ENCODE results near the gene ZBED2.

The ZBED2 gene

GRCh38 chr3:111610189-111610588 is 15.0 kb upstream of the ZBED2 start:
- no peak for TF ChIP-seq CTCF (conservative IDR thresholded peaks at IDR 0.05; ENCODE audit: low read length)
- TF ChIP-seq EZH2phosphoT487 (IDR thresholded peaks at IDR 0.05; ENCODE audit: borderline replicate concordance): no peak
- H3K4me2 ChIP-seq (ENCODE audit: low read depth, low read length, poor library complexity, severe bottlenecking): peak overlapping the region; percentile 63
- H3K4me3 ChIP-seq (ENCODE audit: low read length, poor library complexity, severe bottlenecking): peak overlapping the region; percentile 39

GRCh38 chr3:111609700-111610099 is 14.6 kb upstream of the ZBED2 start:
- H3K27me3 ChIP-seq (ENCODE audit: insufficient read depth, low read length, poor library complexity, severe bottlenecking): no peaks in the 10 kb centered on the region
- no peak overlapping the region for H3K9ac ChIP-seq (ENCODE audit: low read depth, low read length, poor library complexity, severe bottlenecking)
- no peaks in the 10 kb centered on the region for H3K9me2 ChIP-seq (replicated peaks; ENCODE audit: low read depth, low read length)
- TF ChIP-seq EZH2phosphoT487 (IDR thresholded peaks at IDR 0.05; ENCODE audit: borderline replicate concordance) (no peak), CTCF (conservative IDR thresholded peaks at IDR 0.05; ENCODE audit: low read length) (no peak)
- H2AFZ ChIP-seq (ENCODE audit: low read length): no peak overlapping the region
- H3K4me2 ChIP-seq (ENCODE audit: low read depth, low read length, poor library complexity, severe bottlenecking): peak overlapping the region; percentile 63
- H3K79me2 ChIP-seq (ENCODE audit: insufficient read depth, low read length): no peaks in the 10 kb centered on the region
- H3K4me3 ChIP-seq (ENCODE audit: low read length, poor library complexity, severe bottlenecking): no peak overlapping the region
- H4K20me1 ChIP-seq (ENCODE audit: insufficient read depth, low read length, poor library complexity, severe bottlenecking): peaks cover 11% of the 10 kb centered on the region
- H3F3A ChIP-seq (ENCODE audit: low read depth): no peaks in the 10 kb centered on the region
- H3K9me3 ChIP-seq (ENCODE audit: insufficient read depth, low read depth, low read length): no peaks in the 10 kb centered on the region
- peaks cover 14% of the 10 kb centered on the region; the same call in 1 of the 2 replicates for H3K36me3 ChIP-seq (ENCODE audit: insufficient read depth, low read length)
- H3K4me1 ChIP-seq (ENCODE audit: insufficient read depth, low read length, poor library complexity, severe bottlenecking): peaks cover 22% of the 10 kb centered on the region

More at GRCh38 chr3:111610189-111610588, 15.0 kb upstream of the ZBED2 start:
- Histone ChIP-seq H3F3A (ENCODE audit: low read depth) (no peaks in the 10 kb centered on the region), H3K36me3 (ENCODE audit: insufficient read depth, low read length) (peaks cover 9% of the 10 kb centered on the region; the same call in 1 of the 2 replicates), H4K20me1 (ENCODE audit: insufficient read depth, low read length, poor library complexity, severe bottlenecking) (peaks cover 11% of the 10 kb centered on the region), H3K9me2 (replicated peaks; ENCODE audit: low read depth, low read length) (no peaks in the 10 kb centered on the region), H3K4me1 (ENCODE audit: insufficient read depth, low read length, poor library complexity, severe bottlenecking) (peaks cover 19% of the 10 kb centered on the region), H2AFZ (ENCODE audit: low read length) (no peak overlapping the region), H3K9ac (ENCODE audit: low read depth, low read length, poor library complexity, severe bottlenecking) (no peak overlapping the region), H3K9me3 (ENCODE audit: insufficient read depth, low read depth, low read length) (no peaks in the 10 kb centered on the region), H3K27me3 (ENCODE audit: insufficient read depth, low read length, poor library complexity, severe bottlenecking) (no peaks in the 10 kb centered on the region), H3K79me2 (ENCODE audit: insufficient read depth, low read length) (no peaks in the 10 kb centered on the region)

- Histone ChIP-seq H3K27me3 (ENCODE audit: insufficient read depth, low read length, poor library complexity, severe bottlenecking) (no peaks in the 10 kb centered on the region), H3K79me2 (ENCODE audit: insufficient read depth, low read length) (no peaks in the 10 kb centered on the region), H3F3A (ENCODE audit: low read depth) (no peaks in the 10 kb centered on the region), H3K4me2 (ENCODE audit: low read depth, low read length, poor library complexity, severe bottlenecking) (no peak overlapping the region), H3K4me1 (ENCODE audit: insufficient read depth, low read length, poor library complexity, severe bottlenecking) (peaks cover 27% of the 10 kb centered on the region), H4K20me1 (ENCODE audit: insufficient read depth, low read length, poor library complexity, severe bottlenecking) (peaks cover 11% of the 10 kb centered on the region), H3K36me3 (ENCODE audit: insufficient read depth, low read length) (peaks cover 22% of the 10 kb centered on the region; the same call in 1 of the 2 replicates), H3K9ac (ENCODE audit: low read depth, low read length, poor library complexity, severe bottlenecking) (no peak overlapping the region), H3K9me3 (ENCODE audit: insufficient read depth, low read depth, low read length) (no peaks in the 10 kb centered on the region), H3K4me3 (ENCODE audit: low read length, poor library complexity, severe bottlenecking) (no peak overlapping the region), H2AFZ (ENCODE audit: low read length) (no peak overlapping the region), H3K9me2 (replicated peaks; ENCODE audit: low read depth, low read length) (no peaks in the 10 kb centered on the region)
- TF ChIP-seq CTCF (conservative IDR thresholded peaks at IDR 0.05; ENCODE audit: low read length) (no peak), EZH2phosphoT487 (IDR thresholded peaks at IDR 0.05; ENCODE audit: borderline replicate concordance) (no peak)
These were observed 13.2 kb upstream of the ZBED2 start for GRCh38 chr3:111608383-111608782.
